H1 (cell line): ENCODE results near the gene CASR. TPM values are rescaled to one million over a fixed set of nuclear protein-coding genes. Genes with fewer than 3 reads are reported as not detected.

ENCODE experiments used
- CTCF ChIA-PET: fragments of 300-600 bp; sonication (Branson Sonifier 250); formaldehyde crosslinking; loops from one replicate; lab custom pipeline; 2021; ENCODE audit not compliant: partially characterized antibody; lab: Charles Lee
- POLR2A ChIA-PET: fragments of 300-600 bp; sonication (Branson Sonifier 250); formaldehyde crosslinking; loops from one replicate; lab custom pipeline; 2021; ENCODE audit warnings: inconsistent platforms; ENCODE audit not compliant: partially characterized antibody; lab: Charles Lee
- DNase-seq, 2 experiments: peaks; one replicate each; pipeline versions ENCODE4 v3.0.0 to v3.0.0-alpha.2; 2010 to 2022; ENCODE audit warnings: low spot score in 2 of 2, low read depth in 1 of 2, mixed read lengths in 1 of 2
- FAIRE-seq: peaks from 2 replicates; lab custom pipeline; 2011; peaks lifted over from hg19 to GRCh38; lab: Jason Lieb, UNC
- H2AFZ ChIP-seq: 2 replicates; pipeline ENCODE4 v1.8.1; 2012; ENCODE audit warnings: low read length, inconsistent platforms
- H2AK5ac ChIP-seq: 2 replicates; pipeline ENCODE4 v1.6.1; 2013; ENCODE audit warnings: low read depth, low read length
- H2BK120ac ChIP-seq: replicated peaks from 2 replicates; pipeline ENCODE3; 2013; ENCODE audit warnings: low read depth, low read length, inconsistent platforms
- H2BK12ac ChIP-seq: 2 replicates; pipeline ENCODE4 v1.6.1; 2013; ENCODE audit warnings: low read depth, low read length
- H2BK15ac ChIP-seq: 2 replicates; pipeline ENCODE4 v1.6.1; 2013; ENCODE audit warnings: low read length
- H2BK20ac ChIP-seq: 2 replicates; pipeline ENCODE4 v1.6.1; 2013; ENCODE audit warnings: low read length
- H2BK5ac ChIP-seq: 2 replicates; pipeline ENCODE4 v1.6.1; 2013; ENCODE audit warnings: low read depth, low read length
- H3K14ac ChIP-seq: 2 replicates; pipeline ENCODE4 v1.6.1; 2013; ENCODE audit warnings: inconsistent platforms; ENCODE audit not compliant: insufficient read length
- H3K18ac ChIP-seq: 2 replicates; pipeline ENCODE4 v1.6.1; 2013; ENCODE audit warnings: low read length; ENCODE audit errors: extremely low read depth
- H3K23ac ChIP-seq: 2 replicates; pipeline ENCODE4 v1.6.1; 2013; ENCODE audit warnings: inconsistent platforms; ENCODE audit not compliant: insufficient read length
- H3K23me2 ChIP-seq: 2 replicates; pipeline ENCODE4 v1.6.1; 2013; ENCODE audit warnings: low read depth, low read length
- H3K27ac ChIP-seq: 2 replicates; pipeline ENCODE4 v1.6.1; 2011; ENCODE audit warnings: low read depth, low read length, inconsistent platforms
- H3K27me3 ChIP-seq, 4 experiments: replicated peaks in 1 of 4; 1 replicate in 1 of 4; 2 replicates in 3 of 4; pipeline versions ENCODE4 v1.6.1 to v1.8.1; 2011 to 2013; ENCODE audit warnings: low read length in 3 of 4, mild to moderate bottlenecking in 3 of 4, inconsistent platforms in 2 of 4, mixed read lengths in 2 of 4, moderate library complexity in 1 of 4; ENCODE audit not compliant: control insufficient read depth in 3 of 4, insufficient read depth in 3 of 4; ENCODE audit errors: extremely low read depth in 1 of 4
- H3K36me3 ChIP-seq, 4 experiments: 2 replicates each; pipeline versions ENCODE4 v1.6.1 to v1.8.1; 2011 to 2013; ENCODE audit warnings: mild to moderate bottlenecking in 4 of 4, low read length in 3 of 4, moderate library complexity in 2 of 4, control low read depth in 1 of 4, inconsistent platforms in 1 of 4; ENCODE audit not compliant: insufficient read depth in 4 of 4, control insufficient read depth in 2 of 4
- H3K4ac ChIP-seq: replicated peaks from 2 replicates; pipeline ENCODE3; 2013; ENCODE audit warnings: low read length, low read depth, mixed read lengths, inconsistent platforms; ENCODE audit not compliant: insufficient read length
- H3K4me1 ChIP-seq, 4 experiments: replicated peaks in 1 of 4; 1 replicate in 1 of 4; 2 replicates in 3 of 4; pipeline versions ENCODE4 v1.6.1 to v1.8.1; 2011 to 2013; ENCODE audit warnings: low read length in 3 of 4, inconsistent platforms in 2 of 4, mixed read lengths in 1 of 4; ENCODE audit not compliant: insufficient read depth in 4 of 4, control insufficient read depth in 3 of 4
- H3K4me2 ChIP-seq, 2 experiments: 2 replicates each; pipeline versions ENCODE4 v1.6.1 to v1.8.1; 2011 to 2013; ENCODE audit warnings: low read depth in 2 of 2, low read length in 2 of 2, control low read depth in 1 of 2, inconsistent platforms in 1 of 2, mild to moderate bottlenecking in 1 of 2; ENCODE audit not compliant: insufficient read depth in 1 of 2
- H3K4me3 ChIP-seq, 4 experiments: fragments of 200-600, 300-600 bp in 1 of 4; sonication (generic), shearing (Covaris generic), sonication (Bioruptor Twin) in 1 of 4; 2 replicates each; pipeline versions ENCODE4 v1.5.1 to v1.8.1; 2011 to 2016; ENCODE audit warnings: low read length in 4 of 4, low read depth in 3 of 4, control low read depth in 2 of 4, inconsistent platforms in 2 of 4, mild to moderate bottlenecking in 2 of 4, mixed read lengths in 1 of 4, moderate library complexity in 1 of 4; ENCODE audit not compliant: insufficient read depth in 2 of 4; ENCODE audit errors: extremely low read depth in 1 of 4
- H3K56ac ChIP-seq: replicated peaks from 2 replicates; pipeline ENCODE3; 2013; ENCODE audit warnings: low read depth, mild to moderate bottlenecking, mixed read lengths, low read length, inconsistent platforms; ENCODE audit not compliant: insufficient read length
- H3K79me1 ChIP-seq: 2 replicates; pipeline ENCODE4 v1.6.1; 2013; ENCODE audit warnings: low read depth, low read length, control low read depth
- H3K79me2 ChIP-seq, 2 experiments: 2 replicates each; pipeline versions ENCODE4 v1.6.1 to v1.8.1; 2012 to 2013; ENCODE audit warnings: low read length in 2 of 2, mild to moderate bottlenecking in 2 of 2, inconsistent platforms in 1 of 2; ENCODE audit not compliant: insufficient read depth in 2 of 2, control insufficient read depth in 1 of 2
- H3K9ac ChIP-seq, 4 experiments: replicated peaks in 1 of 4; 1 replicate in 1 of 4; 2 replicates in 3 of 4; pipeline versions ENCODE4 v1.6.1 to v1.8.1; 2011 to 2013; ENCODE audit warnings: low read depth in 3 of 4, low read length in 3 of 4, control low read depth in 2 of 4, mild to moderate bottlenecking in 2 of 4, moderate library complexity in 2 of 4, inconsistent platforms in 1 of 4; ENCODE audit errors: extremely low read depth in 1 of 4
- H3K9me3 ChIP-seq, 2 experiments: 2 replicates each; pipeline versions ENCODE4 v1.6.1 to v1.8.1; 2012 to 2013; ENCODE audit warnings: mild to moderate bottlenecking in 2 of 2, moderate library complexity in 2 of 2, control low read depth in 1 of 2, inconsistent platforms in 1 of 2, low read depth in 1 of 2, low read length in 1 of 2, mixed read lengths in 1 of 2; ENCODE audit not compliant: insufficient read depth in 2 of 2
- H4K20me1 ChIP-seq, 2 experiments: replicated peaks in 1 of 2; 2 replicates each; pipeline versions ENCODE3 to v1.8.1; 2011 to 2013; ENCODE audit warnings: inconsistent platforms in 2 of 2, low read length in 2 of 2, mild to moderate bottlenecking in 1 of 2; ENCODE audit not compliant: insufficient read depth in 2 of 2, control insufficient read depth in 1 of 2
- H4K5ac ChIP-seq: 2 replicates; pipeline ENCODE4 v1.6.1; 2013; ENCODE audit warnings: low read length, low read depth, mixed read lengths, inconsistent platforms; ENCODE audit not compliant: insufficient read length
- H4K8ac ChIP-seq: 2 replicates; pipeline ENCODE4 v1.8.0; 2013; ENCODE audit warnings: mild to moderate bottlenecking, moderate library complexity, low read length, inconsistent platforms; ENCODE audit not compliant: insufficient read depth; ENCODE audit errors: extremely low read depth
- H4K91ac ChIP-seq: replicated peaks from 2 replicates; pipeline ENCODE3; 2013; ENCODE audit warnings: low read length, mixed read lengths, inconsistent platforms; ENCODE audit not compliant: insufficient read length
- CBX8 ChIP-seq: fragments of 300-800, 300-1000 bp; sonication (generic); IDR thresholded peaks from 2 replicates; pipeline ENCODE4 v1.7.1; 2016; ENCODE audit warnings: low read depth, low read length, borderline replicate concordance
- CREB1 ChIP-seq: IDR thresholded peaks from 2 replicates; pipeline ENCODE4 v1.6.1; 2012; ENCODE audit warnings: inconsistent platforms
- EP300 ChIP-seq, 2 experiments: IDR thresholded peaks; 1 replicate in 1 of 2; 2 replicates in 1 of 2; pipeline ENCODE4 v1.6.1; 2011 to 2012; ENCODE audit warnings: low read depth in 2 of 2, low read length in 2 of 2, mild to moderate bottlenecking in 2 of 2, borderline replicate concordance in 1 of 2, inconsistent platforms in 1 of 2, moderate library complexity in 1 of 2
- EZH2 ChIP-seq: fragments of 200-600 bp; sonication (generic); IDR thresholded peaks from 2 replicates; pipeline ENCODE4 v1.7.1; 2012; ENCODE audit warnings: low read depth, mild to moderate bottlenecking, moderate library complexity, low read length, inconsistent platforms; ENCODE audit not compliant: severe bottlenecking
- GTF2F1 ChIP-seq: IDR thresholded peaks from 2 replicates; pipeline ENCODE4 v1.6.1; 2012; ENCODE audit warnings: low read depth, low read length, improper control_type of control experiment, borderline replicate concordance
- KDM1A ChIP-seq: fragments of 200-600, 300-600 bp; sonication (generic); IDR thresholded peaks from 2 replicates; pipeline ENCODE4 v1.7.1; 2016; ENCODE audit warnings: mild to moderate bottlenecking, low read length, borderline replicate concordance
- MAFK ChIP-seq: IDR thresholded peaks from 2 replicates; pipeline ENCODE4 v1.6.1; 2012; ENCODE audit warnings: low read depth, mild to moderate bottlenecking, improper control_type of control experiment, low read length
- NRF1 ChIP-seq: IDR thresholded peaks from 2 replicates; pipeline ENCODE4 v1.6.1; 2011; ENCODE audit warnings: mild to moderate bottlenecking, low read depth, low read length, improper control_type of control experiment
- SIRT6 ChIP-seq: IDR thresholded peaks from one replicate; pipeline ENCODE4 v1.7.1; 2012; ENCODE audit warnings: low read length, inconsistent platforms
- SP1 ChIP-seq: IDR thresholded peaks from 2 replicates; pipeline ENCODE4 v1.6.1; 2011; ENCODE audit warnings: low read depth, low read length
- SP2 ChIP-seq: IDR thresholded peaks from 2 replicates; pipeline ENCODE4 v1.6.1; 2012; ENCODE audit warnings: mild to moderate bottlenecking, low read length, inconsistent platforms
- SRF ChIP-seq: IDR thresholded peaks from 2 replicates; pipeline ENCODE4 v1.6.1; 2011; ENCODE audit warnings: mild to moderate bottlenecking, low read depth, low read length, moderate library complexity
- WGBS, 2 experiments: shearing (Covaris generic) in 1 of 2; methylation state at CpG; one replicate each; pipeline versions ENCODE4 v1.1.6 to v1.1.7; 2013 to 2015; ENCODE audit warnings: low lambda C conversion rate in 2 of 2, mixed read lengths in 2 of 2, inconsistent platforms in 1 of 2, low coverage in 1 of 2, missing lambda C conversion rate in 1 of 2; ENCODE audit not compliant: insufficient replicate concordance in 2 of 2, insufficient coverage in 1 of 2, insufficient read length in 1 of 2; ENCODE audit errors: extremely low coverage in 1 of 2, missing lambda C conversion rate in 1 of 2; 5-methylcytosine and 5-hydroxymethylcytosine counted together
- polyA plus RNA-seq, 7 experiments: library from polyadenylated mRNA; depleted of rRNA in 3 of 7; stranded (reverse) in 5 of 7; unstranded in 2 of 7; fragments of >200 nt in 5 of 7; fragments of 200-250 nt in 2 of 7; gene quantifications; 1 replicate in 5 of 7; 2 replicates in 1 of 7; 4 replicates in 1 of 7; pipeline versions ENCODE4 v1.2.1 to v1.2.3, GENCODE V29; 2011 to 2013; ENCODE audit warnings: missing spikeins in 2 of 7, mixed read lengths in 2 of 7
- total RNA-seq: library from RNA; stranded (reverse); fragmentation: NEBNext Ultra II Directional; extraction: Animal tissue kit (Norgen Biotek cat#: 25700); gene quantifications from 2 replicates; pipeline ENCODE4 v1.2.1, GENCODE V29; 2021

Gene CASR
- total and polyA plus RNA-seq, 2 of the 8 experiments (the other 6 are each of a cell fraction or from before 2014, with no cell fraction given): 0.36 to 0.58 TPM

GRCh38 chr3:122310361-122310760 is 126.9 kb downstream of the CASR start:
- H3K79me2 ChIP-seq: no peaks in the 10 kb centered on the region
- H3K79me1 ChIP-seq: no peaks in the 10 kb centered on the region
- H3K27ac ChIP-seq: no peak overlapping the region
- H3K18ac ChIP-seq: no peak overlapping the region
- H3K9me3 ChIP-seq: no peaks in the 10 kb centered on the region
- no peak overlapping the region for H2BK120ac ChIP-seq
- no peak overlapping the region for H3K4me3 ChIP-seq
- no peaks in the 10 kb centered on the region; a peak in 1 of 7 replicates for H3K27me3 ChIP-seq
- no peak for DNase-seq
- H4K20me1 ChIP-seq: no peaks in the 10 kb centered on the region
- no peak overlapping the region for H2BK20ac ChIP-seq
- H3K56ac ChIP-seq: no peak overlapping the region
- no peak overlapping the region for H2BK12ac ChIP-seq
- TF ChIP-seq KDM1A (no peak), EP300 (IDR thresholded peaks at IDR 0.05; ENCODE audit: borderline replicate concordance in 1 of 2, low read depth in 2 of 2, low read length in 2 of 2) (no peak), SIRT6 (no peak), SP2 (no peak), EZH2 (no peak), SP1 (no peak), MAFK (no peak), CREB1 (no peak), GTF2F1 (no peak), SRF (no peak), NRF1 (no peak), CBX8 (no peak)
- H4K8ac ChIP-seq: no peak overlapping the region
- H3K4me1 ChIP-seq: peaks cover 0 to 2% (median under 1%) of the 10 kb centered on the region in 4 experiments; a peak in 3 of 7 replicates
- H2AK5ac ChIP-seq: no peak overlapping the region
- H3K4ac ChIP-seq: no peak overlapping the region
- no peak overlapping the region for H3K9ac ChIP-seq
- POLR2A ChIA-PET: no interaction called here
- no peak overlapping the region for H4K91ac ChIP-seq
- H3K4me2 ChIP-seq: no peak overlapping the region
- FAIRE-seq: no peak
- H2BK5ac ChIP-seq: no peak overlapping the region
- no peaks in the 10 kb centered on the region for H3K36me3 ChIP-seq
- H3K23me2 ChIP-seq: no peaks in the 10 kb centered on the region
- H2AFZ ChIP-seq: no peak overlapping the region
- no peak overlapping the region for H3K23ac ChIP-seq
- WGBS, 2 experiments: 83% methylated on average over 1 of the region's 1 CpG; no CpG with 5 or more reads in 1 of the 2 experiments
- no peak overlapping the region for H3K14ac ChIP-seq
- H4K5ac ChIP-seq: no peak overlapping the region
- CTCF ChIA-PET: interaction anchor here (0.6 to 5.5 kb wide), 5 partner anchors 10 to 209 kb away, joined by 3 to 25 read pairs (median 3); no protein-coding TSS in a partner anchor
- no peak overlapping the region for H2BK15ac ChIP-seq
